Sigmoid colon (tissue), 4 donors: Measurements from ENCODE around the gene NPR1.

Source experiments
- CTCF ChIP-seq, 4 experiments: fragments of 450-650 bp in 3 of 4; fragments of 200-600 bp in 1 of 4; IDR thresholded peaks; one replicate each; pipeline ENCODE4 v1.5.1; 2016 to 2019; ENCODE audit warnings: antibody characterized with exemption in 4 of 4, mild to moderate bottlenecking in 3 of 4, moderate library complexity in 2 of 4
- EP300 ChIP-seq, 4 donors: sonication (generic); formaldehyde crosslinking; IDR thresholded peaks; one replicate each; pipeline ENCODE4 v1.6.1; 2017; ENCODE audit warnings: antibody characterized with exemption in 4 of 4
- POLR2A ChIP-seq, 2 donors: fragments of 450-650 bp; IDR thresholded peaks; one replicate each; pipeline ENCODE4 v1.6.1; 2016; ENCODE audit warnings: antibody characterized with exemption in 2 of 2, mild to moderate bottlenecking in 2 of 2, moderate library complexity in 2 of 2
- POLR2AphosphoS5 ChIP-seq, 4 donors: sonication (generic); formaldehyde crosslinking; IDR thresholded peaks; one replicate each; pipeline ENCODE4 v1.6.1; 2017; ENCODE audit warnings: antibody characterized with exemption in 4 of 4

GRCh38 chr1:153735090-153735420 is 56.6 kb downstream of the NPR1 start:
- TF ChIP-seq POLR2A (IDR thresholded peaks at IDR 0.05), result no peak
- TF ChIP-seq CTCF (IDR thresholded peaks at IDR 0.05), result no peak
- no peak for TF ChIP-seq POLR2AphosphoS5 (IDR thresholded peaks at IDR 0.05)
- TF ChIP-seq EP300 (IDR thresholded peaks at IDR 0.05), result no peak
